Erythroblast (primary cell): ENCODE results near the gene CCDC90B.

Experiments
- GATA1 ChIP-seq: IDR thresholded peaks from 2 replicates; pipeline ENCODE4 v1.6.1; 2011; ENCODE audit warnings: low read depth, mild to moderate bottlenecking, control low read depth, low read length, moderate library complexity
- POLR2A ChIP-seq: IDR thresholded peaks from 2 replicates; pipeline ENCODE4 v1.6.1; 2011; ENCODE audit warnings: mild to moderate bottlenecking, low read length

DNA sequence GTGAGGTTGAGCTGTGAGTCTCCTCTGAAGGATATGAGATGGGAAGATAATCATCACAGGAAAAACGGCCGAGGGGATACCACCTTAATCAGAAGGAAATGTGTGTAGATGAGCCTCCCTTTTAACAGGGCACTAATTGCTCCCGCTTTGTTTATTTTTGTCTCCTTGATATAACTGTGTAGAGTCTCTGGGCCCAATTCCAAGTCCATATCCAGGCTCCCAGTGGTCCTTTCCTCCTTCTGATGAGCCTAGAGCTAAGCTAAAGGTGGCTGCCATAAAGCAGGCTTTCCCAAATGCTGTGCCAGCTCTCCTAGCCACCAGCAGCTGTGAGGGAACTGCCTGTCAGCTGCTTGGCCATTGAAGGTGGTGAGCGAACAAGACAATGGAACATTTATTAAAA lies 17.1 kb upstream of the CCDC90B start:
- TF ChIP-seq POLR2A (no peak), GATA1 (no peak)
